A549 treated with CpdA at 1 μM for 4 hours (cell line): ENCODE data around the gene ANKUB1. TPM values are rescaled to one million over a fixed set of nuclear protein-coding genes. Genes with fewer than 3 reads are reported as not detected.

Experiments
- total RNA-seq: library from RNA; stranded (reverse); fragments of 200-300 nt; extraction: Qiagen RNA extraction; gene quantifications from 5 replicates; pipeline ENCODE4 v1.2.3, GENCODE V29; 2022; ENCODE audit warnings: low read depth

ANKUB1 gene, protein sequence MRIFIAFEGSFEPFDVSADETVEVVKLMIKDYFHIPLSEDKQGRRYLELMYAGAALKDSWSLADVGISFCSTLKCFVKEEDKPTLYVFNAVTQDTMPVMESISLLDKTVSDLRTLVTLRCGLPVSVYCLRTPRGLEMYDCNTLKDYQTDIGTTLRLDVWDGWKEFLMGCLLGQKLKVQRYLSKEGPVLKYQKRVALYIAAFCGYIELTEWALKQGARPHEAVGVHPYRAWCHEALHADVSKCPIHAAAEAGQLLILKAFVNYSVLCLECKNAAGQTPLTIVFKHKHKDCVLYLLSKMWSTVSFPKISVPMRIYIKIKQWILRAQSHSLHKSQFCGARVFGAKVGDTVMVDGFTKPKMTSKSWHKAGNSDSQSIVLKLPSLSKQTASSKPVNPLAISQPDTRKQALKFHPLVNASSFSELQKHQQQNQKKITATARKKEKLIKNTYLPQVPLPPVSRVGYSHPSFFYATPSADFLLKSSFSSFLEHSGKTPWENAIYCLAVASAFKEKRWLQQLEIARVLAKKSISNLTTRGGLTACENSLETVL
- not detected in 5 replicates for total RNA-seq

GRCh38 chr3:149792452-149793270 lies at the start of gene ANKUB1:
Gene ANKUB1, minus strand, starts transcription at chr3:149792554. Its CDS starts 188 bp downstream, at chr3:149792366.

GRCh38 chr3:149812606-149813366 lies 20.4 kb upstream of the ANKUB1 start, which contains the start of gene RNF13:
Gene RNF13, plus strand, starts transcription at chr3:149813215. Its CDS starts 32,812 bp downstream, at chr3:149846027.

GRCh38 chr3:149752051-149752787 lies 40.1 kb downstream of the ANKUB1 start, which contains the start of gene COMMD2:
Gene COMMD2, minus strand, starts transcription at chr3:149752489. Its CDS starts 45 bp downstream, at chr3:149752444.

Other genes with a start within 250 kb of the ANKUB1 start
- 105 to 126 TPM (median 121 TPM) in 5 replicates for gene WWTR1, start 134.5 kb downstream of the ANKUB1 start, total RNA-seq
- 33.2 to 38.9 TPM (median 34.5 TPM) in 5 replicates for gene COMMD2, start 40.1 kb downstream of the ANKUB1 start, total RNA-seq
- 35.3 to 59.9 TPM (median 37.8 TPM) in 5 replicates for gene RNF13, start 20.7 kb upstream of the ANKUB1 start, total RNA-seq
- 130 to 176 TPM (median 151 TPM) in 5 replicates for gene PFN2, start 178.3 kb upstream of the ANKUB1 start, total RNA-seq